Mucosa of descending colon (tissue), 3 donors: ENCODE data around the gene SH3RF3. TPM values are rescaled to one million over a fixed set of nuclear protein-coding genes. Genes with fewer than 3 reads are reported as not detected.

Source experiments
- ATAC-seq: fragments of 200-7000 bp; cut with Tn5 transposase; one replicate; pipeline ENCODE4 v1.9.1; 2020; ENCODE audit warnings: mild to moderate bottlenecking, moderate library complexity
- DNase-seq, 3 donors: peaks; one replicate each; pipeline ENCODE4 v3.0.0-alpha.2; 2020
- H3K36me3 ChIP-seq: fragments of 200-600 bp; one replicate; pipeline ENCODE4 v1.8.0; 2021; ENCODE audit warnings: low read depth, mild to moderate bottlenecking
- H3K4me1 ChIP-seq: fragments of 200-600 bp; one replicate; pipeline ENCODE4 v1.8.0; 2021; ENCODE audit warnings: low read depth, mild to moderate bottlenecking
- H3K4me3 ChIP-seq: fragments of 200-600 bp; one replicate; pipeline ENCODE4 v1.8.0; 2021; ENCODE audit warnings: mild to moderate bottlenecking
- H3K9me3 ChIP-seq: fragments of 200-600 bp; one replicate; pipeline ENCODE4 v1.8.0; 2021; ENCODE audit warnings: mild to moderate bottlenecking
- intact Hi-C, 2 donors: fragments of 100-400 bp; cut with DNase I in 1 of 2; cut with micrococcal nuclease in 1 of 2; formaldehyde crosslinking; loops; one replicate each; pipeline versions ENCODE4 v1.11.0 to v1.11.1; 2022; cut with DNase I, micrococcal nuclease
- total RNA-seq, 3 donors: library from RNA; stranded (reverse); fragmentation: NEBNext Ultra II Directional in 2 of 3; extraction: Animal tissue kit (Norgen Biotek cat#: 25700) in 2 of 3; gene quantifications; one replicate each; pipeline versions ENCODE4 v1.2.1 to v1.2.4, GENCODE V29; 2021 to 2023
- TF ChIP-seq, protein P1 (sequence below): fragments of 200-600 bp; IDR thresholded peaks from one replicate; pipeline ENCODE4 v1.8.0; 2022; ENCODE audit warnings: antibody characterized with exemption, mild to moderate bottlenecking
- donor health status: DM: no; HTN: no; CAD: no; lungs with moderate emphysema.
- donor health status: DM: no; HTN: no; CAD: no.
- donor health status: DM: no; HTN: yes; CAD: no.

Gene SH3RF3
- total RNA-seq, 3 donors from 2014 or later, result 1.9 to 3.7 (median 3.0) TPM

DNA sequence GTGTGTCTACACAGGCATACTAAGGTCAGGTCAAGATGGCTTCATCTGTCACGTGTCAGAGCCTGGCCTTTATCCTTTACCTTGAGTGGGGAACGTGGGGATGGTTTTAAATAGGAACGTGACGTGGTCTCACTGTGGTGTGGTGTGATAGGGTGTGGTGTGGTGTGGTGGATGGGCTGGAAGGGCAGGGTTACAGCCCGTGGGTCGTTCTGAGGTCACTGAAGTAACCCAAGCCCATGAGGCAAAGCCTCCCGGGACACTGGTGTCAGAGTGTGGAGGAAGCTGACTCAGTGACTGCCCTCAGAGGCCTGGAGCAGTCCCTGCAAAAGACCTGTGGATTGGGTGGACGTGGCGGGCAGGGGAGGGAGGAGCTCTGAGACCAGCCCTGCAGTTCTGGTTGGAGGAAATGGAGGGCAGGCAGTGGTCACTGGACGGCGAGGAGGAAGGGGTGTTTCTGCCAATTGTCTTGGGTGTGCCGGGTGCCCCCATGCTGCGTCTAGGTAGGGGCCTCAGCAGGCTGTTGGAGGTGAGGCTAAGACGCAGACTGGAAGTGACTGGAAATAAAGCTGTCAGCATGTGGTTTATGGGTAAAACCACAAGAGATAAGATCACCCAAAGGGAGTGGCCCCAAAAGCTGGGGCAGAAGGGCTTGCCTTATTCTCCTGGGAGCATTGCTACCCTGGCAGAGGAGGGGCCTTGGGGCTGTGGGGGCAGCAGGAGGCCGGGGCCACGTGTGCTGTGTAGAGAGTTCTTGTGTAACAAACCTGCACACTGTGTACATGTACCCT lies 84.8 kb downstream of the SH3RF3 start:
- Histone ChIP-seq H3K4me3 (no peak overlapping the region), H3K9me3 (no peaks in the 10 kb centered on the region), H3K4me1 (peaks cover 18% of the 10 kb centered on the region), H3K36me3 (no peaks in the 10 kb centered on the region)
- no peak for DNase-seq
- intact Hi-C loops, result no loop called here
- peak; percentile 44 for ATAC-seq
- TF ChIP-seq, protein P1, sequence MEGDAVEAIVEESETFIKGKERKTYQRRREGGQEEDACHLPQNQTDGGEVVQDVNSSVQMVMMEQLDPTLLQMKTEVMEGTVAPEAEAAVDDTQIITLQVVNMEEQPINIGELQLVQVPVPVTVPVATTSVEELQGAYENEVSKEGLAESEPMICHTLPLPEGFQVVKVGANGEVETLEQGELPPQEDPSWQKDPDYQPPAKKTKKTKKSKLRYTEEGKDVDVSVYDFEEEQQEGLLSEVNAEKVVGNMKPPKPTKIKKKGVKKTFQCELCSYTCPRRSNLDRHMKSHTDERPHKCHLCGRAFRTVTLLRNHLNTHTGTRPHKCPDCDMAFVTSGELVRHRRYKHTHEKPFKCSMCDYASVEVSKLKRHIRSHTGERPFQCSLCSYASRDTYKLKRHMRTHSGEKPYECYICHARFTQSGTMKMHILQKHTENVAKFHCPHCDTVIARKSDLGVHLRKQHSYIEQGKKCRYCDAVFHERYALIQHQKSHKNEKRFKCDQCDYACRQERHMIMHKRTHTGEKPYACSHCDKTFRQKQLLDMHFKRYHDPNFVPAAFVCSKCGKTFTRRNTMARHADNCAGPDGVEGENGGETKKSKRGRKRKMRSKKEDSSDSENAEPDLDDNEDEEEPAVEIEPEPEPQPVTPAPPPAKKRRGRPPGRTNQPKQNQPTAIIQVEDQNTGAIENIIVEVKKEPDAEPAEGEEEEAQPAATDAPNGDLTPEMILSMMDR, result no peak

DNA sequence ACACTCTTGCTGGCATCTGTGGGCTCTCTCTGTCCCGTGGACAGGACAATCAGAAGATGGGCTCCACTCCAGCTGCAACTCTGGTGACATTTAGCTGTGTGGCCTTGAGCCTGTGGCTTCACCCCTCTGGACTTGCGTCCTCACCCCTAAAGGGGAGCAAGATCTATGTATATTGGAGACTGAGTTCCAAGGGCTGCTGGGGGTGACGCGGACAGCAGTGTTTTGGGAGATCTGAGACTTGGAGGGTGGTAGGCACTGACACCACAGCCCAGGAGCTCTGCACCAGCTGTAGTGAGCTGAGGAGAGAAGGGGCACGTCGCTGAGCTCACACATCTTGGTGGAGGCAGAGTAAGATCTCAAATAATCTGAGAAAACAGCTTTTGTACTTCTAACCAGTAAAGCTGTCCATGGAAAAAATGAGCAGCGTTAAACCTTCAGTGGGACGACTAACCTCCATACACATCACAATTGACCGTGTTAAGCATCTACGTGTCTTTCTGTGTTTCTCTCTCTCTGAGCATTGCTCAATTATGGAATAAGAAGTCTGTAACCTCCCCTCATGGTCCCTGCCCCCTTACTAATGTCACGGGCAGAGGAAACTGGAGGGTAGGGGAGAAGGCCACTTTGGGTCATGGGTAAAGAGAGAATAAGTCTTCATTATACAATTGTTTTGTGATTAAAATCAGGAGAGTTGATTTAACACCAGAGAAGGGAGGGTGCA lies 85.8 kb downstream of the SH3RF3 start:
- no peak for ATAC-seq
- DNase-seq, result no peak
- H3K4me3 ChIP-seq, result no peak overlapping the region
- H3K9me3 ChIP-seq, result no peaks in the 10 kb centered on the region
- TF ChIP-seq, protein P1, result no peak
- peaks cover 20% of the 10 kb centered on the region for H3K4me1 ChIP-seq
- intact Hi-C loops, result no loop called here
- no peaks in the 10 kb centered on the region for H3K36me3 ChIP-seq

DNA sequence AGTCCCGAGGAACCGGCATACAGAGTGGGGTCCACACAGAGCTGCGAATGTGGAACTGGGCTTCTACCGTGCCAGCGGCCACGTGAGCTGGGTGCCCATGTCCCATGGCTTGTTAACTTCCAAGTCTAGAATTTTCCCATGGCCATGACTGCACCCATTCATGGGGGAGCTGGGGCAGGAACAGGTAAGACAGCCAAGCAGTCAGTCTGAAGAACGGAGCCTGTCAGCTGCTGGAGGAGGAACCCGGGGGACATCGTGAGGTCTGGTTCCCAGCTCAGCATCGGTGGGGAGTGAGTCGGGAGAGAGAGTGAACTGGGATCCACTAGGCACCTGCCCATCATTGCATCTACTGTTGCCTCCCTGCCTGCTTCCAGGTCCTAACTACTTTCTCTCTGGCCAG lies 86.9 kb downstream of the SH3RF3 start:
- TF ChIP-seq, protein P1, result no peak
- peaks cover 20% of the 10 kb centered on the region for H3K4me1 ChIP-seq
- H3K4me3 ChIP-seq, result no peak overlapping the region
- ATAC-seq (no peak), DNase-seq (no peak)
- intact Hi-C loops, result no loop called here
- H3K36me3 ChIP-seq, result no peaks in the 10 kb centered on the region
- H3K9me3 ChIP-seq, result no peaks in the 10 kb centered on the region

DNA sequence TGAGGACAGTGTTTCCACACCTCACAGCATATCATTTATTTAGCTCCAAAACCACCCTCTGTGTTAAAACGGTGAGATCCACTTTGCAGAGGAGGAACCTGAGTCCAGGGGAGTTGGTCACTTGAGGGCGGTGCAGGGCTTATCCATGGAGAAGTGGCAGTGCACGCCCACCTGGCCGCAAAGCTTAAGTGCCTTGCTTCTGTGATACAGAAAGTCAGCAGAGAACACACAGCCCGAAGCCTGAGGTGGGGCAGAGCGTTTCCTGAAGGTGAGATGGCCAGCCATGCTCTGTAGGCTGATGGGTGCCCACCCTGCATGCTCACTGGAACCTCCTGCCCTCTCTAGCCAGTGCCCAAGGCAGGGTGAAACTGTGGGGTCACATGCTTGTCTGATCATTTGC lies 87.3 kb downstream of the SH3RF3 start:
- TF ChIP-seq, protein P1, result no peak
- Histone ChIP-seq H3K4me1 (peaks cover 20% of the 10 kb centered on the region), H3K36me3 (no peaks in the 10 kb centered on the region), H3K4me3 (no peak overlapping the region), H3K9me3 (no peaks in the 10 kb centered on the region)
- DNase-seq (peak in 2 of 3 donors; percentile 47 to 53), ATAC-seq (peak; percentile 32)
- intact Hi-C loops, result no loop called here

DNA sequence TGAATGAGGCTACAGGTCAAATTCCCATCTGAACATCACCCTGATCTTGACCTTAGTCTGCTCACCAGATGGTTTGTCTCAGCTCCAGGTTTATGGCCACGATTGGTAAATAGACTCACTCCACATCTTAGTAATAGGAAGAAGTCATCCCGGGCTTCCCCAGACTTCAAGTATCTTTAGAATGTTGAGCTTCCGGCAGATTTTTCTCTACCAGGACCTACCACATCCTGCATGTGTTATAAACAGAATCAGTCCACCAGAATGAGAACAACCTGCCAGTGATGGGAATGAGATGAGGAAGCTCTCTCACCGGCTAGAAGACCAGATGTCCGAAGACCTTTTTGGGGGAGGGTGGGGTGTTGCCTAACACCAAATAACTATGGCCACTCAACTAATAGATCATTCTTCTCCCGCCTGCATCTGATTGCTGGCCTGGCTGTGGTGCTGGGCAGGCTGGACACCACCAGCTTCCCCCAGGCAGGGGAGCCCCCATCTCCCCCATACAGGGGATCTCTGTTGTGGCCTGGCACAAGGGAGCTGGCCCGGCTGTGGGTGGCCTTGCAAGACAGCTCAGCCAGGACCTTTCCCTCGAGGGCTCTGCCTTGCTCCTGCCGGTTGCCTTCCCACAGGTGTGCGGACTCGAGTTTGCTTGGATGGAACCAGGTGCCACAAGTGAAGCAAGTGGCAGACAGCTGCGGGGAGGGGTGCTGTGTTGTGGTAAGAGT lies 88.5 kb downstream of the SH3RF3 start:
- H3K36me3 ChIP-seq, result no peaks in the 10 kb centered on the region
- DNase-seq (peak in 1 of 3 donors; percentile 55), ATAC-seq (peak; percentile 60)
- TF ChIP-seq, protein P1, result no peak
- peaks cover 20% of the 10 kb centered on the region for H3K4me1 ChIP-seq
- intact Hi-C loops, result no loop called here
- H3K4me3 ChIP-seq, result no peak overlapping the region
- no peaks in the 10 kb centered on the region for H3K9me3 ChIP-seq
